Tibial artery (tissue), 4 donors: ENCODE measurements around the gene TLE4.

Experiments
- DNase-seq, 2 donors: peaks; one replicate each; pipeline ENCODE4 v3.0.0-alpha.2; 2019
- H3K27ac ChIP-seq, 2 donors: fragments of 200-600 bp; sonication (generic) in 1 of 2; 1 replicate in 1 of 2; 2 replicates in 1 of 2; pipeline ENCODE4 v1.5.1; 2018 to 2019; ENCODE audit warnings: mild to moderate bottlenecking in 1 of 2
- H3K27me3 ChIP-seq, 2 donors: fragments of 200-600 bp; sonication (generic) in 1 of 2; one replicate each; pipeline versions ENCODE4 v1.5.1 to v1.6.0; 2016 to 2019
- H3K36me3 ChIP-seq, 3 donors: fragments of 200-600 bp; sonication (generic) in 2 of 3; one replicate each; pipeline ENCODE4 v1.5.1; 2016 to 2019; ENCODE audit warnings: mild to moderate bottlenecking in 2 of 3
- H3K4me1 ChIP-seq, 4 donors: fragments of 200-600 bp; sonication (generic) in 2 of 4; 1 replicate in 3 of 4; 2 replicates in 1 of 4; pipeline ENCODE4 v1.5.1; 2016 to 2019
- H3K4me3 ChIP-seq, 2 donors: fragments of 200-600 bp; sonication (generic) in 1 of 2; 1 replicate in 1 of 2; 2 replicates in 1 of 2; pipeline ENCODE4 v1.5.1; 2018 to 2019; ENCODE audit warnings: mild to moderate bottlenecking in 2 of 2
- H3K9me3 ChIP-seq, 3 donors: fragments of 200-600 bp; sonication (generic) in 1 of 3; one replicate each; pipeline ENCODE4 v1.5.1; 2016 to 2019
- intact Hi-C: fragments of 100-400 bp; cut with DNase I; formaldehyde crosslinking; loops from one replicate; pipeline ENCODE4 v1.15.0; 2023; ENCODE audit warnings: low total_unique reads
- TF ChIP-seq, protein P1 (sequence below), 2 experiments: fragments of 200-600 bp in 1 of 2; fragments of 450-650 bp in 1 of 2; IDR thresholded peaks; one replicate each; pipeline ENCODE4 v1.5.1; 2017 to 2019; ENCODE audit warnings: antibody characterized with exemption in 2 of 2, mild to moderate bottlenecking in 1 of 2, moderate library complexity in 1 of 2

The TLE4 gene

DNA sequence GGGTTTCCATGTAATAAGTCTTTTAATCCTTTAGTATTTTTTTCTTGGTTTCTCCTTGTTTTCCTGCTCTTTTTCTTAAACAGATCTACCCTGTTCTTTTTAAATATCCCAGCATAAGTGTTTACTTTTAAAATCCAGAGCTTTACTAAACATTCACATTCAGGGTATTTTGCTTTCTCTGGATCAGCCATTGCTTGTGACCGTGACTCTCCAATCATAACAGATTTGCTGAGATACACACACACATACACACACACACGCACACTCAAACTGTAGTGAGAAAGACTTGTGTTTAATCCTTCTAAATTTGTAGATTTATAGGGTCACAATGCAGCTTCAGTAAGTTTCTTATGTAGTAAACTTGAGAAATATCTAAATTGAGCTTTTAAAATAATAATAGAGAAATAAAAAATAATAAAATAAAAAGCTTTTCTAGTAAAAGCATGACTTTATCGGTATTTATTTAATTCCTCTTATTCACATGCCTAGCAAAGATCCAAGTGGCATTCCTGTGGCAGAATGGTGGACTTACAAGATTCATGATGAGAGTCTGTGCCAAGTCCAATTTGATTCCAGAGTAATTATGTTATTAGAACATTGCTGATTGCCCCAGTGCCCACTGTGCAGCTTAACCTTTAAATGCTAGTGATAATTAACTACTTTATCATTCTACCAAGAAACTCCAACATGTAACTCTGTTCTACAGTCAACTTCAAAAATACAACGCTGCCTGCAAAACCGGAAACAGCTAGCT lies 129.0 kb downstream of the TLE4 start:
- H3K4me1 ChIP-seq, result peaks cover 0 to 18% (median 1%) of the 10 kb centered on the region in 4 donors
- H3K27me3 ChIP-seq, result no peaks in the 10 kb centered on the region
- no peak overlapping the region for H3K4me3 ChIP-seq
- no peaks in the 10 kb centered on the region for H3K9me3 ChIP-seq
- intact Hi-C loops, result no loop called here
- no peak for DNase-seq
- H3K36me3 ChIP-seq, result peaks cover 6 to 15% (median 9%) of the 10 kb centered on the region in 3 donors
- H3K27ac ChIP-seq, result no peak overlapping the region
- TF ChIP-seq, protein P1, sequence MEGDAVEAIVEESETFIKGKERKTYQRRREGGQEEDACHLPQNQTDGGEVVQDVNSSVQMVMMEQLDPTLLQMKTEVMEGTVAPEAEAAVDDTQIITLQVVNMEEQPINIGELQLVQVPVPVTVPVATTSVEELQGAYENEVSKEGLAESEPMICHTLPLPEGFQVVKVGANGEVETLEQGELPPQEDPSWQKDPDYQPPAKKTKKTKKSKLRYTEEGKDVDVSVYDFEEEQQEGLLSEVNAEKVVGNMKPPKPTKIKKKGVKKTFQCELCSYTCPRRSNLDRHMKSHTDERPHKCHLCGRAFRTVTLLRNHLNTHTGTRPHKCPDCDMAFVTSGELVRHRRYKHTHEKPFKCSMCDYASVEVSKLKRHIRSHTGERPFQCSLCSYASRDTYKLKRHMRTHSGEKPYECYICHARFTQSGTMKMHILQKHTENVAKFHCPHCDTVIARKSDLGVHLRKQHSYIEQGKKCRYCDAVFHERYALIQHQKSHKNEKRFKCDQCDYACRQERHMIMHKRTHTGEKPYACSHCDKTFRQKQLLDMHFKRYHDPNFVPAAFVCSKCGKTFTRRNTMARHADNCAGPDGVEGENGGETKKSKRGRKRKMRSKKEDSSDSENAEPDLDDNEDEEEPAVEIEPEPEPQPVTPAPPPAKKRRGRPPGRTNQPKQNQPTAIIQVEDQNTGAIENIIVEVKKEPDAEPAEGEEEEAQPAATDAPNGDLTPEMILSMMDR (IDR thresholded peaks at IDR 0.05), result no peak

DNA sequence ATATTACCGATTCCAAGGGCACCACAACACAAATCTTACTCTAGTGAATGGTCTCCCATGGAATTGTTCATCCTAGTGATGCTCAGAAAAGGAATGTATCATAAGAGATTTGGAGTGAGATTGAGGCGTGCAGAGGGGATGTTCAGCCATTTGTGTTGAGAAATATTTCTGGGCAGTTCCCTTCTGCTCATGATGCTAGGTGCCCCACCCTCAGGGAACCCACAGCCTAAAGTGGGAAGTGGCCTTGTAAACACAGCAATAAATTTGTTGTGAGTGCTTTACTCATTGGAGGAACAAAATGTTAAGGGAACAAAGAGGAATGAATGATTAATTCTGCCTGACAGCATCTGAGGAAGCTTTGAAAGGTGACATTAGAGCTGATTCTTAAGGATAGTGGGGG lies 129.9 kb downstream of the TLE4 start:
- Histone ChIP-seq H3K36me3 (peaks cover 15 to 23% (median 18%) of the 10 kb centered on the region in 3 donors), H3K27me3 (no peaks in the 10 kb centered on the region), H3K4me3 (no peak overlapping the region), H3K4me1 (peaks cover 0 to 18% (median 1%) of the 10 kb centered on the region in 4 donors), H3K27ac (no peak overlapping the region), H3K9me3 (no peaks in the 10 kb centered on the region)
- DNase-seq, result peak in 1 of 2 donors; percentile 45
- intact Hi-C loops, result no loop called here
- TF ChIP-seq, protein P1 (IDR thresholded peaks at IDR 0.05), result no peak

DNA sequence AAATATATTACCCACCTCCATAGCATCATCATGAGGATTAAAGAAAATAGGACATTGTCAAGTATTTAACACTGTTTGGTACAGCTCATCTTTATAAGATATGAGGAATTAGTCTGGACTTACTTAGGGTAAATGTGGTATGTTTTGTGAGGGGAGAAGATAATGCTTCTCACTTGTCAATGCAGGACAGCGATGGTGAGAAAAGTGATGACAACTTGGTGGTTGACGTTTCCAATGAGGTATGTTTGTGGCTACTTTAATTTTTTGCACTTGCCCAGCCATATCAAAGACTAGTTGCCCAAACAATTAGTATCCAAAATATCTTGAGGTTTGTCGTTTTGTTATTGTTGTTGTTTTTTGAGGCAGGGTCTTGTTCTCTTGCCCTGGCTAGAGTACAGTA lies 133.9 kb downstream of the TLE4 start:
- Histone ChIP-seq H3K4me3 (no peak overlapping the region), H3K27me3 (no peaks in the 10 kb centered on the region), H3K4me1 (peaks cover 0 to 9% (median 1%) of the 10 kb centered on the region in 4 donors), H3K36me3 (peaks cover 49 to 55% (median 52%) of the 10 kb centered on the region in 3 donors), H3K27ac (no peak overlapping the region), H3K9me3 (no peaks in the 10 kb centered on the region)
- TF ChIP-seq, protein P1 (IDR thresholded peaks at IDR 0.05), result no peak
- intact Hi-C loops, result no loop called here
- DNase-seq, result no peak

DNA sequence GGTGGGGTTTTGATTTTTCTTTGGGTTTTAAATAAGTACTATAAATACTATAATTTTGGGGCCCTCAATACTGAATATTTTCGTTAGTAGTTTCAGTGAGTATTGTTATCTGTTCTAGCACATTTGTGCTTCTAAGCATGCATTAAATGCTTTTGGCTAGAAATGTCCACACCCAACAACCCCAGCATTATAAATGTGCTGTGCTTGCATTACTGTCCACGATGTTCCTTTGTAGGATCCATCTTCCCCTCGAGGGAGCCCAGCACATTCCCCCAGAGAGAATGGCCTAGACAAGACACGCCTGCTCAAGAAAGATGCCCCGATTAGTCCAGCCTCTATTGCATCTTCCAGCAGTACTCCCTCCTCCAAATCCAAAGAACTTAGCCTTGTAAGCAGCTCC lies 134.7 kb downstream of the TLE4 start:
- H3K27me3 ChIP-seq, result no peaks in the 10 kb centered on the region
- TF ChIP-seq, protein P1 (IDR thresholded peaks at IDR 0.05), result no peak
- H3K27ac ChIP-seq, result no peak overlapping the region
- peaks cover 53 to 57% (median 55%) of the 10 kb centered on the region in 3 donors for H3K36me3 ChIP-seq
- H3K4me1 ChIP-seq, result peaks cover 0 to 1% (median 0%) of the 10 kb centered on the region in 4 donors
- no peak overlapping the region for H3K4me3 ChIP-seq
- DNase-seq, result no peak
- H3K9me3 ChIP-seq, result no peaks in the 10 kb centered on the region
- intact Hi-C loops, result no loop called here

DNA sequence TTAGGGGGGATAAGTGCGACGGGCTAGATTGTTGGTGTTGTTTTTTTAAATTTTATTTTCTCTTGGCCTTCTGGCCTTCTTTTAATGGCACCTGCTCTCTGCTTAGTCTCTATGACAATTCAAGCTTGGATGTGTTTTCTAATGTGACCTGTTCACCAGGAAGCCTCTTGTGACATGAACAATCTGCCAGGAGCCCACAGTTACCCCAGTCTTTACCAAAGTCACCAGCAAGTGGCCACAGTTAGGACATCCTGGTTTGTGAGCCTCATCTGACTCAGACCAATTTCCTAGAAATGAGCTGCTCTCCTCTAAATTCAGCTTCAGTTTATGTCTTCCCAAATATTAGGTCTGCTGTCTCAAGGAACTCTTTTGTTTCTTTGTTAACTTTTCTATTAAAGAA lies 135.8 kb downstream of the TLE4 start:
- TF ChIP-seq, protein P1 (IDR thresholded peaks at IDR 0.05), result no peak
- H3K36me3 ChIP-seq, result peaks cover 55 to 63% (median 57%) of the 10 kb centered on the region in 3 donors

More for the DNA sequence above, 135.8 kb downstream of the TLE4 start:
- no peak overlapping the region for H3K27ac ChIP-seq
- DNase-seq, result no peak
- H3K4me3 ChIP-seq, result no peak overlapping the region
- H3K4me1 ChIP-seq, result no peaks in the 10 kb centered on the region
- no peaks in the 10 kb centered on the region for H3K9me3 ChIP-seq
- intact Hi-C loops, result no loop called here
- H3K27me3 ChIP-seq, result no peaks in the 10 kb centered on the region
